CD4-positive, alpha-beta T cell treated with Interleukin-2 at 100 ng/mL for 4 hours (primary cell): ENCODE data around the gene C3orf49.

Experiments
- DNase-seq: peaks from one replicate; pipeline ENCODE4 v3.0.0-alpha.2; 2020; ENCODE audit warnings: low spot score

Gene C3orf49

DNA sequence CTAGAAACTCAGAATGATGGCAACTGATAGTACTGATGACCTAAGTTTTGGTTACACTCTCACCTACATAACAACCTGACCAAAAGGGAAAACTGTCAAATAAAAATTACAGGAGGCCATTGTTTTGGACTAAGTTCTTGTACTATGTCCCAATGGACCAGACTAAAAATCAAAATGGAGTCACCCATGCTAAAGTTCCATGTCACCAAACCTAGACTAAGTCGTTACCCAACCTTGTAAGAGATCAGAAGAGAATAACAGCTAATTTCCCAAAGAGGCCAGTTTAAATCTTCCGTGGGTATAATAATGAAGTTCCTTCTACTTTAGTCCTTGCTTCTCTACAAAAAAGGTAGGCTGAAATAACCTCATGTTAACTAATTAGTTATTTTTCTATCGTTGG is 32.2 kb downstream of the C3orf49 start:
- no peak for DNase-seq

- DNase-seq = no peak
Measured at GRCh38 chr3:63853106-63853505, 34.0 kb downstream of the C3orf49 start.

DNA sequence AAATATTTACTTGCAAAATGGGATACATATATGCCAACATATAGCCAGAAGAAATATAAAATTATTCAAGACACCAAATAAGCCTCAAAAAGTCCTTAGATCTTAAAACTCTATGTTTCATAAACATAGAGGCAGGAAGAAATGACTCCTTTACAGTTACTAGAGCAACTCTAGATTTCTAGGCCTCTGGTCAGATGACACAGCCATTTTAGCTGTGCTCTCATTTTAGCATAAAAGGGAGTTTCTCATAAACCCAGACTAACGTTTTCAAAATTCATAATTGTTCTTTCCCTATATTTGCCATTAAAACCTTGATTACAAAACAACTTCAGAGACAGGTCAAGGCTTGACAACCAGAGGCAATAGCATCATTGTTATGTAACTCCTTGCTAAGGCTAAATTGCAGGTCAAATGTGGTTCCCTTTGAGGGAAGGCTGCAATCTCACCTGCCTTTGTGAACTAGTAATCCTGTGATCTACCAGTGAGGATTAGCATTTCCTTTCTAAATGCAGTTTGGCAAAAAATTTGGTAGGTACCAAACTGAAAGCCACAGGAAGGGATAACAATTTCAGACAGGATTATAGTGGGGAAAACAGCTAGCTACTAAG is 36.3 kb downstream of the C3orf49 start:
- DNase-seq = no peak

DNA sequence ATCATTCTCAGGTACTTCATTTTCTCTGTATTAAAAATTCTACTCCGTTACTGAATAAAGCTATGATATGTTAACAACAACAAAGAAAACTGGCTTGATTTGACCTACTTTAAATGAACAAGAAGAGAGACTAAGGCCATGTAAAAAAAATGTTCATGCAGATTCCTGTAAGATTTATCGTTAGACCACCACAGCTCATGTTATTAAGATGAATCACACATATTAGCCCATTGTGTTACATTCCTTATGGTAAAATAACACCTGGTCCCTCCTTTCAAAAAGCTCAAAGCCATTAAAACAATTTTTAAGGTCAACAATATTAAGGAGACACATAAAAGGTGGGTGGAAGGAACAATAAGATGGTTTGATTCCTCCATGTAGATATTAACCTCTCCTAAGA is 38.2 kb downstream of the C3orf49 start:
- no peak for DNase-seq

DNA sequence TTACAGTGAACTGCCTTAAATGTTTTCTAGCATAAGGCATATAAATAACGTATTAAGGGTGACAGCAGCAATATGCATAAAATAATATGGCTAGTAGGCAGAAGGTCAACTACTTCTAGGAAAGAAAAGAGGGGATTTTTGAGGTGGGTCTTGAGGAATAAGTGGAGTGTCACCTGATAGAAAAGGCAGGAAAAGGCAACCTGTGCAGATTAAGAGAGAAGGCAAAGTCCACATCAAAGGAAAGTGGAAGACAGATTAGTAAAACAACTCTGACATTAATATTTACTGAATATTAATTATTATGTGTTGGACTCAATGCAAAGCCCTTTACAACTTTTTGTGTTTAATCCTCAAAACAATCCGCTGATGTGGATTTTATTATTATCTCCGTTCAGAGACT is 41.7 kb downstream of the C3orf49 start:
- no peak for DNase-seq

DNA sequence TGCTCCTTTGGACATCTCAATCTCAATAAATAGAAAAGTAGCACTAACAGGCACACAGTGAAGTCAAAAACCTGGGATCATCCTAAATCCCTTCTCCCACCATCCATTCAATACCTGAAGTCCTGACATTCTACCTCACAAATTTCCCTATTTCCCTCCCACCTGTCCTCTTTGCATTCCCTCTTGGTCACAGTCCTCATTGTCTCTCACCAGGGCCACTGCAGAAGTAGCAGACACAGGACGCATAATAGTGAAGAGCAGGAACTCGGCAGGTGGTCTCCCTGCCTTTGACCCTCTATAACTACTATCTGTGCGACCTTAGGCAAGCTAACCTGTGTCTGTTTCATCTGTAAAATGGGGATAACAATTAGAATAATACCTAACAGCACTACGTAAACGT is 42.2 kb downstream of the C3orf49 start:
- no peak for DNase-seq

DNA sequence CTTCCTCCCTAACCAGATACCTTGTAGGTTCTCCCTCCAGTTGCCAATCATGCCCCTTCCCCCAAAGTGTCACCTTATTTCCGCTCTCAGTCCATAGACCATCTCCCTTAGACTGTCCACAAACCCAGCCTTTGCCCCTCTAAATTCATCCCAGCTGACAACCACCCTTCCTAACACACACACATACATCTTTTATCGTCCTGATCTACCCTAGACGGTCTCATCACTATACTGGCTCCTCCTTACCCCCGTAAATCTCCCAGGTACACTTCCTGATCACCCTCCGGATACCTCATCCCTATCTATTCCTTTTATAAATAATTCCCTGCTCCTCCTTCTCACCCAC is 43.7 kb downstream of the C3orf49 start:
- DNase-seq = no peak

- peak; percentile 73 for DNase-seq
Measured at GRCh38 chr3:63863150-63864007, 44.3 kb downstream of the C3orf49 start, which contains the start of the genes ATXN7 and THOC7. Gene ATXN7 (plus strand): TSS chr3:63863867. CDS start chr3:63912599, 48,732 bp downstream. Gene THOC7 (minus strand): TSS chr3:63863805. CDS start chr3:63863790, 15 bp downstream.

DNA sequence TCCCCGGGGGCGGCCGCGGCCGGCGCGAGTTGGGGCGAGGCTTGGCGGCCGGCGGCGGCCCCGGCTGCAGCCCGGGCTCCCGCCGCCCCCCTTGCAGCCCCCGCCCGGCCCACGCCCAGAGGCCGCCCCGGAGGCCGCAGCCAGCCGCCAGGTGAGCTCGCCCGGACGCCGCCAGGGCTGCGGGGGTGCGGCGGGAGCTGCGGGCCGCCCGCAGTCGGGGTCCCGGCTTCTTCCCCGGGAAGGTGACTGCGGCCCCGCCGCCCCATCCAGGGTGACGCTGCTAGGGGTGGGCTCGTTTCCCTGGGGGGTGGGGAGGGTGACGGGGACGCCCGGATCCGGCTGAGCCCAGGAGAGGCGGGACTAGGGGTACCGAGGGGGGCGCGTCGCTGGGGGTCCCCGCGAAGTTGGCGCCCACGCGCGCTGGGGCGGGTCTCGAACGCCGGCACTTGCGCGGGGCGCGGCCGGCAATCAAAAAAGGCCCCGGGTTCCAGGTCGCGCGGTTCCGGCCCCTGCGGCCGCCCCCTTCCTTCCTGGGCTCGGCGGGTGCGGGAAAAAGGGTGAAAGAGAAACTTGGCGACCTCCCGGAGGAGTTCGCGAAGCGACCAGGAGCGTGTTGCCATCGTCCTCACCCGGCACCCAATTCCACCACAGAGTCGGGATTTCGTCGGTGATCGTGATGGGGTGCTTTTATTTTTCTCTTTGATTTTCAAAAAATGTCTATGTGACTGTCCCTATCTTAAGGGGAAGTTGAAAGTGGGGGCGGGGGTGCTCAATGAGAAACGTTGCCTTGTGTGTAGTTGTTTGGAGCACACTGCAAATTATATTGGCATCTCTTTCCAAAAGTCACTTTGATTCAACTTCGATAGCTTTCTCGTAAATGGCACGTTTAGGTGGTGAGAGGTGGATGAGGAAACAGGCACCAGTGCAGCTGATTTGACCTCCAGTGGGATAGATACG is 45.2 kb downstream of the C3orf49 start:
- peak; percentile 34 for DNase-seq

- no peak for DNase-seq
Measured at GRCh38 chr3:63864965-63865327, 45.8 kb downstream of the C3orf49 start.

DNA sequence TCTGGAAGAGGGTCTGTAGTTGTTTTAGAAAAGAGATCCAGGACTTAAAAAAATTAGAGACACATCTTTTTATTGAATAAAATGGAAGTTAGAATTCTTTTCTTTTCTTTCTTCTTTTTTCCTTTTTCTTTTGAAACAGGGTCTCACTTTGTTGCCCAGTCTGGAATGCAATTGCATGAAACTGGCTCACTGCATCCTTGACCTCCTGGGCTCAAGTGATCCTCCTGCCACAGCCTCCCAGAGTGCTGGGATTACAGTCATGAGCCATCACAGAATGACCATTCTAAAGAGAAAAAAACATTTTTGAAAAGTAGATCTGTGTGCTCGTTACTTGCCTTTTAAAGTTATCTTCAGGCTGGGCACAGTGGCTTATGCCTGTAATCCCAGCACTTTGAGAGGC is 48.1 kb downstream of the C3orf49 start:
- DNase-seq = no peak

DNA sequence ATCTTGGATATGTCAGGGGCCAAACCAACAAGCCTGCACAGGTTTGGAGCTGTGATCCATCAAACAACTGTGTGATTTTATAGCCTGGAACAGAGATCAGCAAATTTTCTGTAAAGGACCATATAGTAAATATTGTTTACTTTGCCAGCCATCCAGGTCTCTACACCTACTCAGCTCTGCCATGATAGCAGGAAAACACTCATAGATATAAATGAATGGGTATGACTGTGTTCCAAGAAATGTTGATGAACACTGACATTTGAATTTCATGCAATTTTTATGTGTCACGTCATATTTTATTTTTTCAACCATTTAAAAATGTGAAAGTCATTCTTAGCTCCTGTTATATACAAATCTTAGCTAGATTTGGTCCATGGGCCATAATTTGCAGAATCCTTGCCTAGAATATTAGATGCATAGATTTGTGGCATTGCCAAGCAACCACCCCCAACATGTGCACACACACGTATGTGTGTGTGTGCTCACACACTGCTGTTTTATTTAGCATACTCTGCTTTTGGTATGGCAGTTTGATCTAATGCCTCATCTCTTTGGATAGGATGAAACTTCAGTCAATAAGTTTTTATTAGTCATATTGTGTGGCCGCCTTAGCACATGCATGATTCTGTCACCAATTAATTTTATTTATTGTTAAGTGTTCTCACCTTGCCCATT is 51.0 kb downstream of the C3orf49 start:
- no peak for DNase-seq

DNA sequence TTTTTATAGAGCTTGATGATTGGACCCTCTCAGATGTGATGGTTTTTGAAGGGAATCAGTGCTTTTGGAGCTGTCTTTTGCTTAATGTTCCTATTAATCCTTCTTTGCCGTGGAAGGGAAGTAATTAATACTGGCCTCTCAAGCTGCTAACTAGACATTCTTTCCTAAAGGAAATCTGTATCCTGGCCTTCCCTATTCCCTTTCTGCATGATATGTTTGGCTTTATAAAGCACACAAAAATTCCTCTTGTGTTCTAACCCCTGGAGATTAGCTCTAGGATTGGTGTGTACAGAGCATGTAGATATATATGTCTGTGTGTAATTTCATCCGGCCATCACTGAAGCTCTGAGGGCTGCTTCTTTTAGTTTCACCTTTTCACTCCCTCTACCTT is 51.5 kb downstream of the C3orf49 start:
- no peak for DNase-seq

- no peak for DNase-seq
Measured at GRCh38 chr3:63872135-63872924, 53.2 kb downstream of the C3orf49 start.

GRCh38 chr3:63874769-63875168 is 55.7 kb downstream of the C3orf49 start:
- DNase-seq = no peak

DNA sequence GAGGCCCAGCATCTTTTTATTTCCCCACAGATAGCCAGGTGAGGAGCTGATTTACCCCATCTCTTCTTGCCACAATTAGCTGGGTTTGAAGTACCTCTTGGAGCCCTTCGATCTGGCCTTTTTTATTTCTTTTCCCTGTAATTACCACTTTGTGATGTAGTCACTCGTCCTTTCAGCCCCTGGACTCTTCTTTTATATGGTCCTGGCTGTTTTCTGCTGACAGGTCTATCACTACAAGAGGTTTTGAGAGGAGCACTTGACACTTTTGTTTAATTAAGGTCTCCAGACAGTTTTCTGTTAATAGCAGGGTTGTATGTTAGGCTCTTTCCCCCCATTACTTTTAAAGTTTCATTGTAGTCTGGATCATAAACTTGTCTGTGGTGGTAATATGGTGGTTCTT is 56.4 kb downstream of the C3orf49 start:
- no peak for DNase-seq

GRCh38 chr3:63876260-63876659 is 57.2 kb downstream of the C3orf49 start:
- DNase-seq = no peak

DNA sequence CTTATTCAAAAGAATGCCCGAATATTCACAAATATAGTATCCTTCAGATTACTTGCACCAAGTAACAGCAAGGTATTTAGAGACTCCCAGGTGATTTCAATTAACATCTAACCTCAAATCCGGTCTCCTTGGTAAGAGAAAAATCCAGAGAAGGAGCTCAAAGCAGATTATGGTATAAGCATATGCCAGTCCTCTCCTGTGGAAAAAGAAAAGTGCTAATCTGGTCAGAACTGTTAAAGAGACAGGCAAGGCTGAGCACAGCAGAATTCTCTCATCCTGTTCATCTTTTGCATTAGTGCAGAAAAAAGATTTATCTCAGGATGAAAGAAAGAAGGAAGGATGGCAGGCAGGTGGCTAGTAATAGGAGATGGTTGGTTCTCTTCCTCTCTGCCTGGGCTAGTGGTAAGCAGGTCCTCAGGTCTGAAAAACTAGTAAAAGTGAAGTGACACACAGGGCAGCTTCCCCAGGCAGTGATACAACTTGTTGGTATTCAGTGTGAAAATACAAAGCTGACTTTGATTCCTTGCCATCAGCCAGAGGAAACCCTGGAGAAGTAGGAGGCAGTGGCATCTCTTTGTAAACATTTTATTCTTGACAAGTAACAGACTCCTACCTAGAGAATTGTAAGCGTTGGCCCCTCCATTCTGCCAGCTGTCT is 58.8 kb downstream of the C3orf49 start:
- no peak for DNase-seq

DNA sequence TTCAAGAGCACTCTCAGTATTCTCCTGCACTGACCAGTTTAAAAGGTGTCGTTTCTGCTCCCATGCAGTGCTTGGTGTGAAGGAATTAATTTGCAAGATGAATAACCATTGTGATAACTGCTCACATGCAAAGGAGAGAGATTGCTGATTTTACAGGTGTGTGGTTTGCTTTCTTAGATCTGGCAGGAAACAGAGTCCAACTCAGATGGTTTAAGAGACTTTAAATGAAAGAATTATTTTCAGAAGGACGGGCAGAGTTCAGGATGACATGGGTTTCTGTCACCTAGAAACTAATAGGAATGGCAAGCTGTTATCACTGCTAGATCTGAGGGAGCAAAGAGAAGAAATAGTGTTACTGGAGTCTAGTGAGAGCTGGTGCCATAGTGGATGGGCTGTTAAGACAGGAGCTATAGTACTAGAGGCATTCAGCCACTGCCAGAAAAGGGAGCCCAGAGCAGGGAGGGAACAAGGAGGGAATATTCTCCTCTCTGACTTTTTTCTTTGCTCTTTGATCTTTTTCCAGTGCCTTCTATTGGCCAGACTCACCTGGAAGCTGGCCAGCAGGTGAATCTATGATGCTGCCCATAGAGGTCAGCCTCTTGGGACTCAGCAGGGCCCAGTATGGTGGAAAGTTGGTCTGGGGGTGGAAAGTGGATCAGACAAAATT is 59.4 kb downstream of the C3orf49 start:
- no peak for DNase-seq

- DNase-seq = no peak
Measured at GRCh38 chr3:63880653-63881052, 61.6 kb downstream of the C3orf49 start.
